HG03159 (cell line): Measurements from ENCODE around the gene HIVEP3.

Experiments used
- ATAC-seq: cut with Tn5 transposase; IDR thresholded peaks from one replicate; pipeline ENCODE4 v1.9.1; 2021; ENCODE audit warnings: mild to moderate bottlenecking, moderate library complexity; ENCODE audit not compliant: unreplicated experiment

Gene HIVEP3

DNA sequence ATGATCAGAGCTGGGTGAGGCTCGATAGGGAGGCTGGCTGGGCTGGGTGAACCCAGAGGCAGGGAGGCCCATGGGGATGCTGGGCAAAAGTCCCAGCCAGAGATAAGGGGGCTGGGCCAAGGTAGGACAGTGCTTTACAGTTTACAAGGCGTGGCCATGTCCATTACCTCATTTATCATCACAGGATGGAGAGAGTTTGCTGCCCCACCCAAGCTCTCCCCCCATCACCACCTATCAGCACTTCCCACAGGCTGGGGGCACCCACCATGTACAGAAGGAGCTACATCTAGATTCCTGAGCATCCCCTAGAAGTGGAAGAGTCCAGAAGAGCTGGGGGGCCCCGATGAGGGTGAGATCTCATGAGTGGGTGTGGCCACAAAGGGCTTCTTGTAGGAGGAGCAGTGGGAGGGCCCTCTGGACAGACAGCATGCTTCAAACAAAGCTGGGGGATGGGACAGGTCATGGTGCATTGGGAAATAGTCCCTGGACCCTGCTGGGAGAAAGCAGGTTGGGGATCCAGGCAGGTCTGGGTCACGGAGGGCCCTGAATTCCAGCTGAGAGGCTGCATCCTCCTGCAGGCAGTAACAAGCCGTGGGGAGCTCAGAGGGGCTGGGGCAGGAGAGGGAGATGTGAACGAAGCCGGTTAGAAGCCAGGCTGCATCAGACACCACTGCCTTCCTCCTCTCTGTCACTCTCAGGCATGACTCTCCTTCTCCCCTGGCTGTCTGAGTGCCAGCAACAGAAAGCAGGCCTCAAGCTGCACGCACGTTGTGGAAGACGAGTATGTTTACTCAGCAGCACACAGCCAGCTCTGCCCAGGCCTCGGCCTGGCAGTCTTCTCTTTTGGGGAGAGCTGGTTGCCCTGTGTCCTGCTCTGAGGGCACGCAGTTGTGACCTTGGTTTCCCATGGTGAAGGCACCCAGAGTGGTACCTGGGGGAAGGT lies 202.3 kb downstream of the HIVEP3 start:
- no peak for ATAC-seq

DNA sequence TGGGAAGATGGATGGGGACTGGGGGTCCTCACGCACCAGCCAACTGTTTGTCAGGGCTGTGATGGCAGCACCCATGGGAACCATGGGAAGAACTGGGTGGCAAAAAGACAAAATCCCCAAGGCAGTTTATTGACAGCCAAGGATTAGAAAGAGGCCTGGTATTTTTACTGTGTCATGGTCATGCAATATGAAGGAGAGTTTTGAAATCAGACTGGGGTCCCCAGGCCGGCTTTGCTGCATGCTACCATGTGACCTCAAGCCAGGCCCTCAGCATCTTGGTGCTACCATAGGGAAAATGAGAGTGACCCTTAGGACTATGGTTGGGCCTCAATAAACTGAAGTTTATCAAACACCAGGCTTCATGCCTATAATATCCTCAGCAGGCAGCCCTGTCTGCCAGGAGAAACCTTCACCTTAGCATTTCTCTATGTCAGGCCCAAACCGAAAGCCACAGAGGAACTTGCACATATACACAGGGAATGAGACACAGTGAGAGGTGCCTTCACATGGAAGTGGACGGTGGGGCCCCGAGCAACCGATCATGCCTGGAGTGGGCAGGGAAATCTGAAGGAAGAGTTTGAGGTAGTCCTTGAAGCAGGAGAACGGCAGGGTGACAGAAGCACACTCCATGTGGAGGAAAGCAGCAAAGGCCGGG lies 203.2 kb downstream of the HIVEP3 start:
- no peak for ATAC-seq

DNA sequence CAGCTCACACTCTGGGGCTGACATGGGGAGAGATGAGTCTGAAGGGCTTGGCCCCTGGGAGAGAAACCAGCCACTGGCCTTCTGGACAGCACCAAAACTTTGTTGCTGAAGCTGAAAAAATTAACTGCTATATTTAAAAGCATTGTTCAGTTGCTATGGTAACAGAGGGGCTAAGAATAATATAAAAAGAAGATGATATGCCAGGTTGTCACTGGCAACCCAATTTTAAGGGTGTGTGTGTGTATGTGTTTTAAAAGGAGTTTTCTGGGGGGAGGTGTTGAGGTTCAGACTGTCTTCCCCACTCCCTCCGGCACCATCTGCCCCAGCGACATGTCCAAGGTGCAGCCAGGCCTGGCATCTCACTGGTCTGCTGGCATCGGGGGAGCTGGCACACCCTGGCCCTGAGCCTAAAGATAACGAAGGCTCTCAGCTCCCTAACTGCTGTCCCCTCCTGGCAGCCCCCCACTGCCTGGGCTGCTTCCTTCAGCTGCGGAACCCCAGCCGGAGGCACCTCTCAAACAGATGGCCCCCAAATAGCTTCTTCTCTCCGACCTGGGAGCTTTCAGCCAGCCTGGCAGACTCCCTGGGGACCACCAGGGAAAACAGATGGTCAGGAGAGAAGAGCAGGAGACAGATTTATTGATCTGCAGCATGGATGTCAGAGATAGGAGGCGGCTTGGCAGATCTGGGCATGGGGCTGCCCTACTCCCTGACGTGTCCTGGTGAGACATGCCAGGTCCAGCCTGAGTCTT lies 203.9 kb downstream of the HIVEP3 start:
- ATAC-seq: no peak

DNA sequence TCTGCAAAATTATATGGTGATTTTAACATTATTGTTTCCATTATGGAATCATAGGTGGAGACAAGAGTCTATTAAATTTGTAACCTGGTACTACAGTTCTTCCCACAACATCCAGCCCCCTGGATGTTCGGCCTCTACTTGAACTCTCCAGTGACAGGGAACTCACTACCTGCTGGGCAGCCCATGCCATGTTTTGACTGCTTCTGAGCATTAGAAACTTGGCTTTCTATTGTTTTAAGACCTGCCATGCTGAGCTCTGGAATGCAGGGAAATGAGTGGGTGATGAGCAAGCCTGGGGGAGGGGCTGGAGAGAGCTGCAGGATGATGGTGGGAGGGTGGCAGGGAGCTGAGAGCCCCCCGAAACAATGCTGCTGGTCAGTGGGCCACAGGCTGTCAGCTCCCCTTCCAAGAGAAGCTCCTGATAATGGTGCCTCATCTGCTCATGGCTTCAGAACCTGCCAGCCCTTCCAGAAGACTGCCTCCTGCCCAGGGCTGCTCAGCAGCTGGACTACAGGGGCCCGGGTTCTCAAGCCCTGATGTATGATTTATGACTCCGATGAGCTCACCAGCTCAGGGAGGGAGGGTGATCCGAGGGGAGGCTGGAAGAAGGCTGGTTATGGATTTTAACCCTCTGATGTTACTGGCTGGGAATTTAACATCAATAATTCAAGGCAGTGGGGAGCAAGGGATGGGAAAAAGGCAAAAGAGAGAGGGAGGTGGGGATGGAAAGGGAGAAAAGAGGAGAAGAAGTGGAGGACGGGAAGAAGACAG lies 205.0 kb downstream of the HIVEP3 start:
- no peak for ATAC-seq

DNA sequence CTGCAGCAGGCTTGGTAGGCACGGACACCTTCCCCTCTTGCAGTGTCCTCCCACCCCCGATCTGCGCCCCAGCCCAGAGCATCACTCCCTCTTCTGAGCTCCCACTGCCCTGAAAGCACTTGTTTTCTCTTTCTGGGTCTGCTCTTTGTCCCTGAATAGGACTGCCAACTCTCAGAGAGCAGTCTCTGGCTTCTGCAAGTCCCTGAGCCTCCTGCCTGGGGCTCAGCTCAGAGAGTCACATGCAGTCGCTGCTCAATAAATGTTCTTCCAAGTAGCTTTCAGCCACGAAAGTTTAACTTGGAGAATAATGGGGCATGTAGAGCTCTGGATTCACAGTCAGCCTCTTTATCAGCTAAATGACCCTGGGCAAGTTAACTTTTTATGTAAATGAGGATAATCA lies 205.6 kb downstream of the HIVEP3 start:
- ATAC-seq: no peak

DNA sequence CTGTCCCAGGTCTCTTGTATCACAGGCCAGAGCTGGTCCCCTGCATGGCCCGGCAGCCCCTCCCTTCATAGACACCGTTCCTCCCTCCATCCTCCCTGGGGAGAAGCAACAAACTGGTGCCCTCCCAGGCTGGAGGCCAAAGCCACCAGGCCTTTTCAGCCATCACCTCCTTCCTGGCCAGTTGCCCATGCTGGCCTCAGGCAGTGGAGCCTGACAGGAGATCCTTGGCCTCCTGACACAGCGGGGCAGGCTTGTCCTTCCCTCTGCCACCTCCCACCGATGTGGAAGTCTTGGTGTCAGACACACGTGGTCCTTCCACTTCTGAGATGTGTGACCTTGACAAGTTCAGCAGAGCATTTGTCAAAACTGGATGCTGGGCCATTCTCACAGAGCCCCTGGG lies 206.0 kb downstream of the HIVEP3 start:
- ATAC-seq: no peak

DNA sequence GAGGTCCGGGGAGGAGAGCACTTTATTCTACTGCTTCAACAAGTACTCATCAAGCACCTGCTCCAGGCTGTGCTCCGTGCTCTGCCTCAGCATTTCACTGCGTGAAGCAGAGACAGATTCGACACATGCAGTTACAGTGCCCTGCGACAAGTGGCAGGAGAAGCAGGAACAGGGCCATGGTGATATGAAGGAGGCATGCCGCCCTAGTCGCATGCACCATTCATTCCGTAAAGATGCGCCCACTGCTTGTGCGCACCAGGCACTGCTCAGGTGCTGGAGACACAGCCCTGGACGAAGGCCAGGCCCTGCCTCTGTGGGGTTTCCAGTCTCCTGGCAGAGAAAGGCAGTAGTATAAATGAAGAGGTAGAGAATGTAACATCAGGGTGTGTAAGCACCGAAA lies 206.6 kb downstream of the HIVEP3 start:
- ATAC-seq: no peak

DNA sequence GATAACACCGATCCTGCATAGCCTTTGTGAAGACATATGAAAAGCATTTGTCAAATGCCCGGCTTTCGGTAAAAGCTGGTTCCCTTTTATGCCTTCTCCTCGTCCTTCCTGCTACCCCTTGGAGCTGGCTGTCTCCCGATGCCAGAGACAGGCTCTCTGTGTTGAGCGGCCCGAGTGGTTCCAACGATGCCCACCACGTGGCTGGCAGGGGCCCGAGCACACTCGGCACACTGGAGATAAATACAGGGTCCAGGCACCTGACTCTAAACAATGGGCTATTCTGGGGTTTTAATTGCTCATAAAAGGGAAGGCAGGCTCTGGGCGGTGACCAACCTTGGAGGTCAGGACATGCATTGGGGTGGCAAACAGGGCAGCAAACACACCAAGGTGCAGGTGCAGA lies 207.1 kb downstream of the HIVEP3 start:
- ATAC-seq: no peak

DNA sequence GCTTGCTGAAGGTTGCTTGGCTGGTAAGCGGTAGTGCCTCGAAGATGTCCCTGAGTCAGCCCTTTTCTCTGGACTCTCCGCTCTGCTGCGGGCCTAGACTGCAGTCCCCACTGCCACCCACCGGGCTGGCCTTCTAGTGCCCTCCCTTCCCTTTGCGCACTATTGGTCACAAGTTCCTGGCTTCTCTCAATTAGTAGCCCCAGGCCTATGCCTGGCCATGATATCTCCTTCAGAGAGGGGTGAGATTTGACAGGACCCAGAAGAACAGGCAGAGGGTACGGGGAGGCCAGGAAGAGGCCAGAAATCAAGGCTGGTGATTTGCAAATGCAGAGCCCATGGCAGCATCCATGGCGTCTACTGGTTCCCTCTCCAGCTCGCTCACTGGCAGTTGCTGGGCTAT lies 207.7 kb downstream of the HIVEP3 start:
- ATAC-seq: no peak

DNA sequence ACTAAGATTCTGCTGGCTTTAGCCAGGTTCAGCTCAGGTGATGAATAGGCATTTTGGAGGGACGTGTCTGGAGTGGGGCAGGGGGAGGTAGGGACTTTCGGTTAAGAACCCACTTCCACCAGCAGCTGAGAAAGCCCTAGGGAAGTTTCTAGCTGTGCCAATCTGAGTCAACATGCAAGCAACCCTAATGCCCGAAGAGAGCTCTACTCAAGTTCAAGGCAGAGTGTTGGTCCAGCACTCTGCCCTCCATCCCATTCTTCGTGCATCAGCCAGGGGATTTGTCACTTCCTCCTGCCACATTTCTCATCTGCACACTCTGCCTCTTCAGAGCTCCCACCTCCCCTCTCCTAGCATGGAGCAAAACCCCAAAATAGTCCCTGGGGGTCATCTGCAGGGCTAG lies 208.8 kb downstream of the HIVEP3 start:
- no peak for ATAC-seq

DNA sequence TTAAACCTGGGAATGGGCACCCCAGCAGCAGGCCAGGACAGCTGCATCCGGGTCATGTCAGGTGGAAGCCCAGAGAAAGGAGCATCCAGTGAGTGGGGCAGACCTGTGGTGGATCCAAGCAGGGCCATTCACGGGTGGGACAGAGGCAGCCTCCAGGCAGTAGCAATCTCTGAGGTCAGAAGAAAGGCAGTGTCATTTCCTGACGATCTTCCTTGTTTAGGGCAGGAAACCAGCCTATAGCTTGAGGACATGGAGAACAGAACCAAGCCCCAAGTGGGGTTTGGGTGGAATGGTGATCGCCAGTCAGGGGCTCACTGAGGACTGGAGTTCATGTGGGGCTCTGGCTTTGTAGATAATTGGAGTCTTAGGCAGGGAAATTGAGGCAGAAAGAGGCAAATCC lies 209.4 kb downstream of the HIVEP3 start:
- no peak for ATAC-seq

DNA sequence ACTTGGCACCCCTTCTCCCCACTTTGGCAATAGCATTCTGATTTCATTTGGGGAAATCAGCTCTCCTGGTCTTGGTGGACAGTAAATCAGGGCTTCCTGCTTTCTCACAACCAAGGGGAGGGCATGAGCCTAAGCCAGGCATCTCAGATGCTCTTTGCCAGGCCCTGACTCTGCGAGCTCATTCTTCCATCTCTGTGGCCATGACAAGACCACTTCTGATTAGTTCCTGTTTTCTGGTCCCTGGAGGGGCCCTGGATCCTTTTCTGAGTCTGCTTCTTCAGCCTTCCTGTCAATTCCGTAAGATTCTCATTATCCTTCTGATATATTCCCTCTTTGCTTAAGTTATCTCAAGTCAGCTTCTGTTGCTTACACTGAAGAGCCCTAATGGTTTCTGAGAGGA lies 210.4 kb downstream of the HIVEP3 start:
- no peak for ATAC-seq

DNA sequence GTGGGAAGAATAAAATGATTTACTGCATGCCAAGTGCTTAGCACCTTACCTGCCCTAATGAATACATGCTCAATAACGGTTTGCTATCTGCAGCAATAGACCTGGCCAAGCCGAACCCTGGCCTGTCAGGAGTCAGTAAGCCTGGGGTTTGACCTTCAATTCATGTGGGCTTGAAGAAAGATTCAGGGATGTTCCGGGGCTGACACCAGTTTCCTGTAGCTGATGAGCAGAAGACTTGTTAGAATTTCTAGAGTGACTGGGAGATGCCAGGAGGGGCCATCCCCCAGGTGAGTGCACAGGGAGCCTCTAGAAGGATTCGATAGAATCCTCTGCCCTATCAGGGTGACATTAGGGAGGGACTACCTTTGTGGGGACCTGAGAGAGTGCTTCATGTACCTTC lies 210.9 kb downstream of the HIVEP3 start:
- ATAC-seq: no peak

DNA sequence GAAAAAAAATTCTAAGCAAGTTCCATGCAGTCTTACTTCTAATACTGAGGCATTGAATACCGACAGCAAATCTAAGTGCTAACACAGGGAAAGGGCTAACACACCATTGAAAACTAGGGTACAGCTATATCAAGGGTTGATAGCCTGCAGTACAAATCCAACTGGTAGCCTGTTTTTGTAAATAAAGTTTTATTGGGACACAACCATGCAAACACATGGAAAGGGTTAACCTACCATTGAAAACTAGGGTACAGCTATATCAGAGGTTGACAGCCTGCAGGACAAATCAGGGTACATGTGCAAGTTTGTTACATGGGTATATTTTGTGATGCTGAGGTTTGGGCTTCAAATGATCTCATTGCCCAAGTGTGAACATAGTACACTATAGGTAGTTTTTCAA lies 212.9 kb downstream of the HIVEP3 start:
- ATAC-seq: no peak

DNA sequence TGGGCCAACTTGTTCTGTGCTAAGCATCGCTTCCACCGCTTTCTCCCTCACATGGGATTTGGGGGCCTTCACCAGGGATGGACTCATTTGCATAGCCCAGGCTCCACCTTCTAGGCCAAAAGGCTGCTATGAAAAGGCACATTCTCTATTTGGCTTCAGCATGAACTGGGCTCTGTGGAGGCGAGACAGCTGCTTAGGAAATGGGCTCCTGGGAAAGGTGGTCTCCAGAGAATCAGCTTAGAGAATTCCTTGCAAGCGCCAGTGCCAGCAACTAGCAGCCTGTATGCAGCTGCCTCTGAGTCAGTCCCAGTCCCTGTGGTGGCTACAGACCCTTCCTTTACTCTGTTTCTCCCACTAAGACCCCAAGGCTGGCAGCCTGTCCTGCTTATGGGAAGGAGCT lies 214.5 kb downstream of the HIVEP3 start:
- no peak for ATAC-seq

DNA sequence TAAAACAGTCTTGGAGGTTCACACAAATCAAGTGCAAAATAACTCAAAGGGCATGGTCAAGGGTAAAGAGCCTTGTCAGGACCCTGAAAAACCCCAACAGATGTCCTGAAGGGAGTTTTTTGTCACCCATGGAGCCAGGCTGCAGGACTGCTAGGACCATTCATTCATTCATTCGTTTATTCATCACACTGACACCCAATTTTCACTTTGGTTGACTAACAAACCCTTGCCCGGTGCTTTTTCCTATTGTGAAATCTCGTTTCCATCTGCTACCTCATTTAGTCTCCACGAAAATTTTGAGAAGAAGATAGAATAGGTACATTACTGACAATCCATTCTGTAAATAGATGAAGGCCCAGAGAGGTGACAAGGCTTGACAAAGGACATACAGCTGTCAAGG lies 216.0 kb downstream of the HIVEP3 start:
- ATAC-seq: no peak

DNA sequence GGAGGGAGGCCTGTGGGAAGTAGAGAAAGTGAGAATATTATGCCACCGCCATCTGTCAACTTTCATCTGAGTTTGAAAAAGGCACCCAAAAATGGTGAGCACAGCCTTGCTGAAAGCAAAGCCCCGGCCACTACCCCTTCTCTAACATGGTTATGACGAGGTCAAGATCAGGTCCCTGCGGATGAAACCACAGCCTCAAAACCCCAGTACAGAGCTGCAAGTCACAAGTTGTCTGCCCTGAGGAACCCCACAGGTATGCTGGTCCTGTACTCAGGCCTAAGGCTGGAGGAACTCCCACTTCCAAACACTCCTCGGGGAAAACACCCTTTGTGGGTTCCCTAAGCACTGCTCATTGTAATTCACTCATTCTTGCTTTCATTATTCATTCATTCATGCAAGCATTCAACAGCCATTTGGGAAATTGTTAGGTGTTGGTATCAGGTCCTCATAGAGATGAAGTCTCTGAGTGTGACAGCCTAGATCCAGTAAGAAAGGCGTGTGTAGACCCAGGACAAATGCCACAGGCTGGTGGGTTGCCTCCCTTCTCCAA lies 217.7 kb downstream of the HIVEP3 start:
- ATAC-seq: no peak

DNA sequence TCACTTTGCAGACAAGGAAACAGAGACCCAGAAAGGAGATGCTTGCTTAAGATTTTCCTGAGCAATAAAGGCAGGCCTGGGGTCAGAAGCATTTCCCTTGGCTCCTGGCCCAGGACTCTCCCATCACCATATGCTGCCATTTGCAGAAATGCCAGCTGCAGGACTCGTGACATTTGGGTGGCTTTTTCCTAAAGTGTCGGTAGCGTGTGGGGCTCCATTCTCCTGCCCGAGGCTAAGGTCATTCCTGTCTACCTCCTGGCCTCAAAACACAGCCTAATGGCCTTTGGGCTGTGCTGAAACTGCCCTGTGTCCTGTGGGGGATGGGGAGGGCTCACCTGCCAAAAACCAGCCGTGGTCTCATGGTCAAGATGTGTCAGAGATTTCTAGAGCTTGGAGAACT lies 218.1 kb downstream of the HIVEP3 start:
- ATAC-seq: no peak

DNA sequence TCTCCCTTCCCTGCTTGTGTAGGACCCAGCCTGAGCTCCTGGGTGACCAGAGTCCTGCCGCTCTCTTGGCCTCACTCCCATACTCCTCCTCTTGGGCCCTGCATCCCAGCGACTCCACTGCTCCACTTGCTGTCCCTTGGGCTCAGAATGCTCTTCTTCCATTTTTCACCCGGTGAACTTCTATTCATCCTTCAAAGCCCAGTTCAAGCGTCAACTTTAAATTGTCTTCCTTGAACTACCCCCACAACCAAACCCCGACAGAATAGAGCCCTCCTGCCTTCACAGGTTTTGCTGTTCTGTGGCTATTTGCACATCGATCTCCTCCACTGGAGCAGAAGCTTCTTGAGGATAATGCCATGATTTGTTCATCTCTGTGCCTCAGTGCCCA lies 218.9 kb downstream of the HIVEP3 start:
- no peak for ATAC-seq

DNA sequence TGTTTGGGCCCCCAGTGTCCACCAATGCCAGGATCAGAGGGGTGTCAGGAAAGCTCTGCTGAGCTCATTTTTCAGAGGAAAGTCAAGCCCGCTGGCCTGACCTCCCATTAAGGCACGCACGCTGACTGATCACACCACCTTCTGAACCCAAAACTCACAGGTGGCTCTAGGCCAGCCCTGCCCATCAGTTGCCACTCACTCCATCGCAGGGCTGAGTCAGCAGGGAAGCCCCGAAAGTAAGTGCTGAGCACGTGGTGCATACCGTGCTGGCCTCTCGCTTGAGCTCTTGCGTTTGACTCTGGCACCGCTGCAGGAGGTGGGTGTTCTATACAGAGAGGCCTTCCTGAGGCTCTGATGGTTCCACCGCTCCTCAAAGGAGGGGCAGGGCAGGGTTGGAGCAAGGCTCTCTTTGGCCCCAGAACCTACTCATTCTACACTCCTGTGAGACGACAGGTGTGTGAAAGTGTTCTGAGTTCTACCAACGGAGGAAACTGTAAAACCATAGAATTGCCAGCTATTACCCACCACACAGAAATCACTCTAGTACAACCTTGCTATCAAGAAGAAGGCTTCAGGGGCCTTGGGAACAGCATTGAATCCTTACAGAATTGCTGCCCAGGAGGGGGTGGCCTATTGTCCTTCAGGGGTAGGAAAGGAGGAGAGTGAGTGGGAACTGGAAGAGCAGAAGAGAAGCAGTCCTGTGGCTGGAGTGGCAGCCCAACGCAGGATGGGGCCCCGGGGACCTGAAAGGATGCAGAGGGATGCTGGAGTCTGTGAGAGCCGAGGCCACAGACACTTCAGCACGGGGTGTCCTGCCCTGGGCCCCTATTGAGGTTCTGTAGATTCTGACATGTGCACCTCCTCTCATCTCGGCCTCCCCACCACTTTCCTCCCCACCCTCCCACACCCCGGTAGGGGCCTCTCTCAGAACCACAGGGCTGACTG lies 219.5 kb downstream of the HIVEP3 start:
- ATAC-seq: no peak
